ENCODE results near the gene IL1B.

GRCh38 chr2:112798979-112799975 is 37.3 kb downstream of the IL1B start:
- TF ChIP-seq, protein P1, sequence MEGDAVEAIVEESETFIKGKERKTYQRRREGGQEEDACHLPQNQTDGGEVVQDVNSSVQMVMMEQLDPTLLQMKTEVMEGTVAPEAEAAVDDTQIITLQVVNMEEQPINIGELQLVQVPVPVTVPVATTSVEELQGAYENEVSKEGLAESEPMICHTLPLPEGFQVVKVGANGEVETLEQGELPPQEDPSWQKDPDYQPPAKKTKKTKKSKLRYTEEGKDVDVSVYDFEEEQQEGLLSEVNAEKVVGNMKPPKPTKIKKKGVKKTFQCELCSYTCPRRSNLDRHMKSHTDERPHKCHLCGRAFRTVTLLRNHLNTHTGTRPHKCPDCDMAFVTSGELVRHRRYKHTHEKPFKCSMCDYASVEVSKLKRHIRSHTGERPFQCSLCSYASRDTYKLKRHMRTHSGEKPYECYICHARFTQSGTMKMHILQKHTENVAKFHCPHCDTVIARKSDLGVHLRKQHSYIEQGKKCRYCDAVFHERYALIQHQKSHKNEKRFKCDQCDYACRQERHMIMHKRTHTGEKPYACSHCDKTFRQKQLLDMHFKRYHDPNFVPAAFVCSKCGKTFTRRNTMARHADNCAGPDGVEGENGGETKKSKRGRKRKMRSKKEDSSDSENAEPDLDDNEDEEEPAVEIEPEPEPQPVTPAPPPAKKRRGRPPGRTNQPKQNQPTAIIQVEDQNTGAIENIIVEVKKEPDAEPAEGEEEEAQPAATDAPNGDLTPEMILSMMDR (IDR thresholded peaks at IDR 0.05) = no peak
- no peak for TF ChIP-seq POLR2A (IDR thresholded peaks at IDR 0.05)
